Neural cell (in vitro differentiated cells): ENCODE data around the gene MPHOSPH9.

Experiments used
- EP300 ChIP-seq: fragments of 450-650 bp; conservative IDR thresholded peaks from 2 replicates; pipeline ENCODE4 v1.6.1; 2014; ENCODE audit warnings: antibody characterized with exemption, mild to moderate bottlenecking, moderate library complexity; ENCODE audit not compliant: poor library complexity, severe bottlenecking
- POLR2AphosphoS5 ChIP-seq: IDR thresholded peaks from 2 replicates; pipeline ENCODE4 v1.6.1; 2012
- RAD21 ChIP-seq: fragments of 450-650 bp; conservative IDR thresholded peaks from 2 replicates; pipeline ENCODE4 v1.6.1; 2014; ENCODE audit warnings: antibody characterized with exemption, mild to moderate bottlenecking, moderate library complexity
- TF ChIP-seq, protein P1 (sequence below): fragments of 450-650 bp; IDR thresholded peaks from 2 replicates; pipeline ENCODE4 v1.5.1; 2014; ENCODE audit warnings: antibody characterized with exemption, mild to moderate bottlenecking, moderate library complexity; ENCODE audit not compliant: poor library complexity, severe bottlenecking
- TF ChIP-seq, protein P2 (sequence below): IDR thresholded peaks from 2 replicates; pipeline ENCODE4 v1.6.1; 2012; ENCODE audit warnings: borderline replicate concordance

DNA sequence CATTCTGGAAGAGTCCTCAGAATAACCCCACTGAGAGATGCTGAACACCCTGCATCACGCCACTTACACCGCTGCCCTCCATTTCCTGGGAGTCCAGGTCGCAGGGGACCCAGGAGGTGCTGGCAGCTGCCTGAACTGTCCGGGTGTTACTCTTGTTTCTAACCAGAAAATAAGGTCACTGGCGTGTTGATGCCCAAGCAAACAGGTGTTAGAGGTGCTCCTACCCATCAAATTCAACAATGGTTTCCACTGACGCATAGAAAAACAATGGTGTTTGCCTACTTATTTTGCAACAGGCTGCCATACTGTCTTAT is 105.8 kb downstream of the MPHOSPH9 start:
- no peak for TF ChIP-seq EP300
- TF ChIP-seq, protein P1, sequence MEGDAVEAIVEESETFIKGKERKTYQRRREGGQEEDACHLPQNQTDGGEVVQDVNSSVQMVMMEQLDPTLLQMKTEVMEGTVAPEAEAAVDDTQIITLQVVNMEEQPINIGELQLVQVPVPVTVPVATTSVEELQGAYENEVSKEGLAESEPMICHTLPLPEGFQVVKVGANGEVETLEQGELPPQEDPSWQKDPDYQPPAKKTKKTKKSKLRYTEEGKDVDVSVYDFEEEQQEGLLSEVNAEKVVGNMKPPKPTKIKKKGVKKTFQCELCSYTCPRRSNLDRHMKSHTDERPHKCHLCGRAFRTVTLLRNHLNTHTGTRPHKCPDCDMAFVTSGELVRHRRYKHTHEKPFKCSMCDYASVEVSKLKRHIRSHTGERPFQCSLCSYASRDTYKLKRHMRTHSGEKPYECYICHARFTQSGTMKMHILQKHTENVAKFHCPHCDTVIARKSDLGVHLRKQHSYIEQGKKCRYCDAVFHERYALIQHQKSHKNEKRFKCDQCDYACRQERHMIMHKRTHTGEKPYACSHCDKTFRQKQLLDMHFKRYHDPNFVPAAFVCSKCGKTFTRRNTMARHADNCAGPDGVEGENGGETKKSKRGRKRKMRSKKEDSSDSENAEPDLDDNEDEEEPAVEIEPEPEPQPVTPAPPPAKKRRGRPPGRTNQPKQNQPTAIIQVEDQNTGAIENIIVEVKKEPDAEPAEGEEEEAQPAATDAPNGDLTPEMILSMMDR: no peak
- no peak for TF ChIP-seq POLR2AphosphoS5
- no peak for TF ChIP-seq RAD21
- TF ChIP-seq, protein P2, sequence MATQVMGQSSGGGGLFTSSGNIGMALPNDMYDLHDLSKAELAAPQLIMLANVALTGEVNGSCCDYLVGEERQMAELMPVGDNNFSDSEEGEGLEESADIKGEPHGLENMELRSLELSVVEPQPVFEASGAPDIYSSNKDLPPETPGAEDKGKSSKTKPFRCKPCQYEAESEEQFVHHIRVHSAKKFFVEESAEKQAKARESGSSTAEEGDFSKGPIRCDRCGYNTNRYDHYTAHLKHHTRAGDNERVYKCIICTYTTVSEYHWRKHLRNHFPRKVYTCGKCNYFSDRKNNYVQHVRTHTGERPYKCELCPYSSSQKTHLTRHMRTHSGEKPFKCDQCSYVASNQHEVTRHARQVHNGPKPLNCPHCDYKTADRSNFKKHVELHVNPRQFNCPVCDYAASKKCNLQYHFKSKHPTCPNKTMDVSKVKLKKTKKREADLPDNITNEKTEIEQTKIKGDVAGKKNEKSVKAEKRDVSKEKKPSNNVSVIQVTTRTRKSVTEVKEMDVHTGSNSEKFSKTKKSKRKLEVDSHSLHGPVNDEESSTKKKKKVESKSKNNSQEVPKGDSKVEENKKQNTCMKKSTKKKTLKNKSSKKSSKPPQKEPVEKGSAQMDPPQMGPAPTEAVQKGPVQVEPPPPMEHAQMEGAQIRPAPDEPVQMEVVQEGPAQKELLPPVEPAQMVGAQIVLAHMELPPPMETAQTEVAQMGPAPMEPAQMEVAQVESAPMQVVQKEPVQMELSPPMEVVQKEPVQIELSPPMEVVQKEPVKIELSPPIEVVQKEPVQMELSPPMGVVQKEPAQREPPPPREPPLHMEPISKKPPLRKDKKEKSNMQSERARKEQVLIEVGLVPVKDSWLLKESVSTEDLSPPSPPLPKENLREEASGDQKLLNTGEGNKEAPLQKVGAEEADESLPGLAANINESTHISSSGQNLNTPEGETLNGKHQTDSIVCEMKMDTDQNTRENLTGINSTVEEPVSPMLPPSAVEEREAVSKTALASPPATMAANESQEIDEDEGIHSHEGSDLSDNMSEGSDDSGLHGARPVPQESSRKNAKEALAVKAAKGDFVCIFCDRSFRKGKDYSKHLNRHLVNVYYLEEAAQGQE: no peak
